DMS 273 treated with DMSO at 0.1 percent for 48 hours (cell line): ENCODE measurements around the gene VWA2.
"Not testable (repeated sequence)": the region's sequence is repeated elsewhere in the genome, so short reads cannot be mapped to it uniquely, and the experiment has no call there.

ENCODE experiments used
- DNase-seq: peaks from one replicate; lab custom pipeline; 2025; lab: John Stamatoyannopoulos, UW

Gene VWA2

DNA sequence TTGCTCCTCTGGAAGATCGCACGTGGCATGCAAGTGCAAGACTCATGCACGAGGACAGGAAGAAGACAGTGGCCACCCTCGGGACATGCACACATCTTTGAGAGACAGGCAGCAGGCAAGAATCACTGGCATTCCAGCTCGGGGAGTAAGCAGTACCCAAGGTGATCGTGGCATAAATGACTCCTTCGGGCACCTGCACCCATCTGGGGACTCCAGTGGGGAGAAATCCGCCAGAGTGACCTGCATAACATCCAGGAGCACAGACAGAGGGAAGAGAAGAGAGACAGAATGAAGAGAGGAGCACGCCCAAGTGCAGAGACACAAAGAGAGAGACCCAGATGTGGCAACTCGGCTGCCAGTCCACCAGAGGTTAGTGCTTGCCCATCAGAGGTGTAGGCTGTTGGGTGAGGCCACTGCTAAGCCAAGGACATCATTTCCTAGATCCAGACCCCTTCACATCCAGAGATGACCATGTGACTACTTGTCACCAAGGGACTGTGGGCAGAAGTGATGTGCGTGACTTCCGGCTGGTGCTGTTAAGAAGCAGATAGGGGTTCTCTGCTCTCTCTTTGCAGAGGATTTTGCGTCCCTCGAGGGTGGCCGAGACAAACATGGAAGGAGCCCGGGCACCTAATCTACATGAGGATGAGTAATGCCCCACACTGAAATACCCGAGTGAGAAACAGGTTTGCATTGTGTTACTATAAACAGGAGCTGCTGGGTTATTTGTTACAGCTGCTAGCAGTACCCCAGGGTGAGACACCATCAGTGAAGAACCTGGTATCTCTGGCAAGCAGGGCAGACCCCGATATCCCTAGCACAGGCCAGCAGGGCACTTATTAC lies 80.6 kb downstream of the VWA2 start:
- no peak for DNase-seq

DNA sequence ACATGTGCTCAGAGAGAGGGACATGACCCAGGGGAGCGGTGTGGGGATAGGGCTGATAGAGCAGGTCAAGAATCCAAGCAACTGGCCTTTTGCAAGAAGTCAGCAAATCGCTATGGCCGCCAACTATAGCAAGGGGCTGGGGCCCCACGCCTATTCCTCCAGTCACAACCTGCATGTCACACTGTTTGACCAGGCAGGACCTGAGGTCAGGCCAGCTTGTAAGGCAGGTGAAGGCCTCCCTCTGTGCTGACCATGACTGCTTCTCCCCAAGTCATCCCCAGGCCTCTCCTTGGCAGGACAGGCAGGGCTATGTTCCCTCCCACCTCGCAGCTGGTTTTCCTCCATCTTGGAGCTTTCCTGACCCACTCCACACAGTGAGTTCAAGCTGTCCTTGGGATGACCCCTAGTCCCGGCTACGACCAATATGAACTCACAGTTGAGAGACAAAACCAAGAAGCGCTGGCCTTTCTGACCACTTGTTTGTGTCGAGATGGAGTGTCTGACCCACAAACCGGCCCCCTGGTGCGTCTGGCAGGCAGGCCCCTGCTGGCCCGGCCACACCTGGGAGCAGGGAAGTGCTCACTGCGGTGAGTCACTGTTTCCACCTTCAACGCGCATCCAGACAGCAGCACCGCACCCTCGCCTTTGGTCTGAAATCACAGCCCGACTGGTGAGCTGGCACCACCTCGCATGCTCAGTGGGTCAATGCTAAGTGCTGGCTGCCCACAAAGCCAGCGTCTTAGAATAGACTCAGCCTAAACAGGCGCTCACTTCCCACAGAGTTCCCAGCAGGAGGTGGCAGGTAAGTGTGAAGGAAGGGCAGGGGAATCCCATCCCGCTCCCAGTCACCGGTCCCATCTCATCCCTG lies 81.4 kb downstream of the VWA2 start:
- DNase-seq = no peak

DNA sequence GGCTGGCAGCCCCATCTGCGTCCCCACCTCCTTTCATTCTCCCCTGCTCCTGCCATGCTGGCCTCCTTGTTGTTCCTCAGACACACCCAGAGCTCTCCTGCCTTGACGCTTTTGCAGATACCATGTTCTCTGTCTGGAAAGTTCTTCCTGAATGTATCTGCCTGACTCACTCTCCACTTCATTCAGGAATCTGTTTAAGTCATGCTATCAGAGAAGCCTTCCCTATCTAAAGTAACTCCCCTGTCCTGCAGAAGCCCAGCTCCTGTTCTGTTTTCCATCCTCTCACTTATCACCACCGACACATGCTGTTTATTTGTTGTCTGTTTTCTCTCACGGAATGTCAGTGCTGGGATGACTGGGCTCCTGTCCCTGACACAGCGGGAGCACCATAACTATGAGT lies 83.3 kb downstream of the VWA2 start:
- DNase-seq = no peak

DNA sequence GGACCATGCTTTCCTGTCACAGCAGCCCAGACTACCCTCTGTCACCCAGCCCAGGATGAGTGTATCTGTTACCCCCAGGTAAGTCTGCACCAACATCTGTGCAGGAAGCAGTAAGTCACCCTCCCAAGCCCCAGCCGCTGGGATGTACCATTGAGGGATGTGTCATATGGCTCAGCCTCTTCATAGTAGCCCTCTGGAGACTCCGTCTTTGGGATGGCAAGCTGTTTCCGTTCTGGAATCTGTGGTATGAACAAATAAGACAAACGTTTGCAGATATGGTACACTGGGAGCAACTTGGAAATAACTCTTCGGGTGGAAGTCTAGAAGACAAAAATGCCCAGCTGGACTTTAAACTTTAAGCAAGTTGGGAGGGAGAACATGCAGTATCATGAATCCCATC lies 84.0 kb downstream of the VWA2 start:
- no peak for DNase-seq

DNA sequence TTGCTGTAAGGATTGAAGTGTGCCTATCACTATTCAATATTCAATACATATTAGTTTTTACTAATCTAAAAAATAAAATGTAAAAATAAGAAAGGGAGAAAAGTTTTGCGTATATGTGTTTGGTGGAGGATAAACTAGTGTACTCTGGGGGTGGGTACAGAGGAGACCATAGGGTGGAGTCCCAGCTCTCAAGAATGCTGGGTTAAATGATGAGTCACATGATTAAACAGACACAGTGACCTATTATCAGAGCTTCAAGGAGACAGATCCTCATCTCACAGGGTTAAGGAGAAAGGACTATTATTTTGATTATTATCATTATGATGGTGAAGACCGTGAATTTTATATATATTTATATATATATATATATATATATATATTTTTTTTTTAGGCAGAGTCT lies 87.7 kb downstream of the VWA2 start:
- no peak for DNase-seq

DNA sequence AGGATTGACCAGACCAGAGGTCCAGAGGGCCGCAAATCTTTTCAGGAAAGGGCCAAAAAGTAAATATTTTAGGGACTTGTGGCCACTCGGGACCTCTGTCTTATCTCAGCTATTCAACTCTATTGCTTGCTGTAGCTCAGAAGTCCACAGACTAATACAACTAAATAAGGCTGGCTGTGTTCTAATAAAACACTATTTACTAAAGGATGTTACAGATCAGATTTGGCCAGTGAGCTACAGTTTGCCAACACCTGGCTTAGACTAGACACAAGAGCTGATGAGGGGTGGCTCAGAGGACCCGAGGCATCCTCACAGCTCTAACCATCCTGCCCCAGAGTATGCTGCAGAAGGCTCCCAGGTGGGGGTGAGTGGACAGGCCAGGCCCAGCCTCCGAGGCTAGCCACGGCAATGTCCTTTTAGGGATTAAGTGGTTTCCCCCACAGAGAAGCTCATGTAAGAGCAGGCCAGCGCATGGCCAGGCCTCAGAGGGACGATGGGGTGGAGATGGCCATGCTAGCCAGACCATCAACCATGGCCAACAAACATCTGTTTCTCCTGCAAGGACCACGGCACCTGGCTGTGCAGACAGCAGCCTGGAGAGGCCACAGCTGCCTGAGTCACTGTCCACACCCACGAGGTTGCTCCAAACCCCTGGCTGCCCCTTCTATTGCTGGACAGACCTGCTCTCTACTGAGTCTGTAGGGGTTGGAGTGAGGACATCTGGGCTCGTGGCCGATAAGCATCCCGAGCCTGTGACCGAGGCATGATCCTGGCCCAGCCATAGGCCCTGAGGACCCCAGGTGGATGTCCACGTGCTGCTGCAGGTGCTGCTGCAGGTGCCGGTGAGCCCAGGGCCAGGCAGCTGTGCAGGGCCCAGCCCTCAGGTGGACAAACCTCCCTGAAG lies 88.7 kb downstream of the VWA2 start:
- DNase-seq = no peak

DNA sequence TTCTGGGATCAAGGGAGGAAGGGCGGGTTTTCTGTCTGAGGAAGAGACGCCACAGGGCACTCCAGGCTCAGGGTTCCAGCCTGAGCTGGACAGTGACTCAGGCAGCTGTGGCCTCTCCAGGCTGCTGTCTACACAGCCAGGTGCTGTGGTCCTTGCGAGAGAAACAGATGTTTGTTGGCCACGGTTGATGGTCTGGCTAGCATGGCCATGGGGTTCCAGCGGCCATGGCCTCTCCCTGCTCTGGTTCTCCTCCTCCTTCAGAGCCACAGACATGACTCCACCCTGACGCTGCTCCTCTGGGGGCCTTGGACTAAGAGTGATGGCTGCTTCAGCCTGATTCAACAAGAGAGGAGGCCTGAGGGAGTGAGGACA lies 89.4 kb downstream of the VWA2 start:
- DNase-seq = no peak

DNA sequence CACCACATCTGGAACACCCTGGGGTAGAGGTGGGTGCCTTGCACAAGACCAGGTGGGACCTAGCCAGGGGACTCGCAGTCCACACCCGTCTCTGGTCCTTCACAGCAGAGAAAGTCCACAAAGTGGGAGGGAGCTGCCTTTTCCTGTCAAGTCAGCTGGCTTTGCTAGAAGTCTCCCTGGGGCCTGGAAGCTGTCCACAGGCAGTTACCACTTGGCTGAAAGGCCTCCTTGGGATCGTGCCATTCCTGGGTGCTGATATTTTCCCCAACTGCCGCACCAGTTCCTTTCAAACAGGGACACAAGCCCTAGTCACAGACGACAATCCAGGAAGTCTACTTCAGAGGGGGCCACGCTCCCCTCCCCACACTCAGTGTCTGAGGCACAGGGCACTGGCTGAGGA lies 89.8 kb downstream of the VWA2 start:
- no peak for DNase-seq

DNA sequence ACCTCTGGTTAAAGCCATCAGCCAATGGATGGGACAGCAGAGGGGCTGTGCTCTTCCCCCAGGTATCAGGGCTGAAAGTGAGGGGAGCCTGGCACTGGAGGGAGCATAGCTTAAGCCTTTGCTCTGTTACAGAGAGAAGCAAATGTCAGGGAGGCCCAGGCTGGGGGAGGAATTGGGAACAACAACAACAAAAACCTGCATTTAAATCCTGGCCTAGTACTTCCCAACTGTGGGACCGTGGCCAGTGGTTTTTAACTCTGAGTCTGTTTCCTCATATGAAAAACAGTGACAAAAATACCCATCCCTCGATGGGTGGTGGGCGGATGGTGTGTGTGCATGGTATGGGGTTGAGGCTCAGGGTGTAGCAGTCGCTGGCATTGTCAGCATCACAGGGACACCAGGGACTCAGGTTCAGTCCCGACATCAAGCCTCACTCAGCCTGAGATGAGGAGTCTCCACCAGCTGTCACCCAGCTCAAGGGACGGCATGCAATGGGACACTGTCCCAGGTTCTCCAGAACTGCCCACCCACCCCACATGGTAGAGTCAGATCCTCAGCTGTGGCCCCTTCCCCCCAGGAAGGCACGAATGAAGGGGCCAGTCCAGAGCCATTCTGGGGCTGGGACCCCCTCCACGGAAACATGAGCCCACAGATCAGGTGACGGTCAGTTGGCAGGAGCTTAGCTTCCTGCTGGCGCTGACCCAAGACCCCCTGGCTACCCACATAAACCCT lies 90.7 kb downstream of the VWA2 start:
- no peak for DNase-seq

DNA sequence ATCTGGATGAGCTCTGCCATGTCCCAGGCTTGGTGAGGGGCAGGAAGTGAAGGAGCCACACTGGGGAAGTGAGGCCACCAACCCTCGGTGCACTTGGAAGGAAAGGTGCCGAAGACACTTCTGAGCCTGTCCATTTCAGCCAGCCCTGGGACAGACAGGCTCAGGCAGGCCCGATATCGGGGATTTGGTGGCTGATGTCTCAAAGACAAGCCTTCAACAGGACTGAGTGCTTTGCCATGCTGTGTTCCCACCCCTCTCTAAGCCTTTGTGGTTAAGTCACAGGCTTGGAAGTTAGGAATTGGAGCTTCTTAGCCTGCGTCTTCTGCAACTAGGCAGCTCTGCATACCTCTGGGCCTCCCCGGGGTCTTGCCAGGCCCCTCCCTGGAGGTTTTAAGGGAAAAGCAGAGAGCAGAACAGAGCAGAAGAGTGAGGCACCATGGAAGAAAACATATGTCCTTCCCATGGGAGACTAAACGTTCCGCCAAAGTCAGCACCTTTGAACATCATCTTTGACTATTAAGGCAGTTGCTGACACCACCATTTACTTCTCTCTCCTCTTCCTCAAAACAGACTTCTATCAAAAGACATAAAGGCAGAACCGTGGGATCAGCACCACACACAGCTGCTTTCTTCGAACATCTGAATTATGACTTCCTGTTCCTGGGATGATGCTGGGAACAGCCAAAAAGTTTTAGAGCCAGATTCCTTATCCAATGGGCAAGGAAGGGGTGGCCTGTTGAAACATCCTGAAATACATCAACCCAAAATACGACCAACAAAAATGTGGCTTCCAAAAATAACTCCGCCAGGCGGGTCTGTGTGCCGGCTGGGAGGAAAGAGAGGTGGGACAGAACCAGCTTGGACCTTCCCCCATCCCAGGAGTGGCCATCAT lies 93.5 kb downstream of the VWA2 start:
- DNase-seq = no peak

DNA sequence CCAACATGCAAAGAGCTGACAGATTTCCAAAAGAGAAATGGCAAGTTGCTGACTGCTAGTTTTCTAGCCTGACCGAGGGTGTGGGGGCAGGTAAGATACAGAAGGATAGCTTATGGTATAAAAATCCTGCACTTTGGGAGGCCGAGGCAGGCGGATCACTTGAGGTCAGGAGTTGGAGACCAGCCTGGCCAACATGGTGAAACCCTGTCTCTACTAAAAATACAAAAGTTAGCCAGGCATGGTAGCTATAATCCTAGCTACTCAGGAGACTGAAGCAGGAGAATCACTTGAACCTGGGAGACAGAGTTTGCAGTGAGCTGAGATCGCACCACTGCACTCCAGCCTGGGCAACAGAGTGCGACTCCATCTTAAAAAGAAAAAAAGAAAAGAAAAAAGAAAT lies 94.4 kb downstream of the VWA2 start:
- DNase-seq = not testable (repeated sequence)

DNA sequence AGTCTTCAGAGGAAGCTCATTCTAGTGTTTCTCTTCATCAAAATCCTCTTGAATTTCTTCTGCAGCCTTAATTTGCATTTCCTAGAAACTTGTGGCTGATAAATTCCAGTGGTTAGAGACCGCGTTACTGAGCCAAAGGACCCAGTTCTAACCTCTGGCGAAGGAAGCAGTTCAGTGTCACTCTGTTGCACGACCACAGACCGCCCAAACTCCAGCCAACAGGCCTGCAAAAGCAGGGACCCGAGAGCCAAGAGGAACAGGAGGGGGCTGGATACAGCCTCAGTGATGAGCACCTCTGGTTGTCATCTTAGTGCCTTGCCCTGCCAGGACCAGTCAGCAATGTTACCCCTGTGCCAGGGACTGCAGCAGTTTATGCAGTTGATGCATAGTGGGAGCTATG lies 95.2 kb downstream of the VWA2 start:
- no peak for DNase-seq

DNA sequence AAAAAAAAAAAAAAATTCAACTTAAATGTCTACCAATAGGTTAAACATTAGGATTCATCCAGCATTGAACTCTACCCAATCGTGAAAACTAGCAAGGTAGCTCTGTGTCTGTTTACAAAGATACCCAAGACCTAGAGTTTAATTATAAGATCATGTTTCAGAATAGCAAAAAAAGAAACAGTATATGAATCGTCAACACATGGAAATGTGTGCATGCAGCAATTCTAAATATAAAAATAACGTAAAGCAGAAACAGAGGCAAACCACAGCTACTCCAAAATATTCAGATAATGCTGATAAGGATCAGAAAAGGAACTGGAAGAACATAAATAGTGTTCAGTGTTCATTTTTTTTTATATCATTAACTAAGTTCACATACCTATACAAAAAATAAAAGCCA lies 96.6 kb downstream of the VWA2 start:
- no peak for DNase-seq

DNA sequence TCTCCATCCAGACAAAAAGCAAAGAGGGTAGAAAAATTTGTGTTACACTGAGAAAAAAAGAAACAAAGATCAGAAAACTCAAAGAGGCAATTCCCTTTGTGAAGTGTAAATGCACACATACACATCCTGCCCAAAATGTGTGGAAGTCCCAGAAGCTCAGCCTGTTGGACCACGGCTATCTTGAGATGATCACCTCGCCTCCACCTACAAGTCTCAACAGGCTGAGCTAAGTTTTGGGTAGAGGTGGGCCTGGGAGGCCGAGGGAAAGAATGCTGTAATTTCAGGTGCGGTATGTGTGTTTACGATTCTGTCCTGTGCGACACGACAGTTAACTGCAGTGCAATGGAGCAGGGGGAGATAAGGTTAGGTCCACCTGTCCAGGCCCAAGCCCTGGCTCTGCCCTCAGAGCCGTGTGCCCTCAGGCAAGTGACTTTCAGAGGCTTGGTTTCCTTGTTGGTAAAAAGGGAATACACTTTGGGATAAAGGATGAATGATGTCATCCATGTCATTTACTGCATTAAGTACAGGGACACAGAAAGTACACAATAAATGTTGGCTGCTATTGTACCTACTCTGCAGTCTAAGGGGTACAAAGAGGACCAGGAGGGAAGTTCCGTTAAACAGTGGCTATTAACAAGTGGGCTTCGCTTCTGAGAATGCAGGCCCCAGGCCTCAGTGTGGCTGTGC lies 97.9 kb downstream of the VWA2 start:
- no peak for DNase-seq

DNA sequence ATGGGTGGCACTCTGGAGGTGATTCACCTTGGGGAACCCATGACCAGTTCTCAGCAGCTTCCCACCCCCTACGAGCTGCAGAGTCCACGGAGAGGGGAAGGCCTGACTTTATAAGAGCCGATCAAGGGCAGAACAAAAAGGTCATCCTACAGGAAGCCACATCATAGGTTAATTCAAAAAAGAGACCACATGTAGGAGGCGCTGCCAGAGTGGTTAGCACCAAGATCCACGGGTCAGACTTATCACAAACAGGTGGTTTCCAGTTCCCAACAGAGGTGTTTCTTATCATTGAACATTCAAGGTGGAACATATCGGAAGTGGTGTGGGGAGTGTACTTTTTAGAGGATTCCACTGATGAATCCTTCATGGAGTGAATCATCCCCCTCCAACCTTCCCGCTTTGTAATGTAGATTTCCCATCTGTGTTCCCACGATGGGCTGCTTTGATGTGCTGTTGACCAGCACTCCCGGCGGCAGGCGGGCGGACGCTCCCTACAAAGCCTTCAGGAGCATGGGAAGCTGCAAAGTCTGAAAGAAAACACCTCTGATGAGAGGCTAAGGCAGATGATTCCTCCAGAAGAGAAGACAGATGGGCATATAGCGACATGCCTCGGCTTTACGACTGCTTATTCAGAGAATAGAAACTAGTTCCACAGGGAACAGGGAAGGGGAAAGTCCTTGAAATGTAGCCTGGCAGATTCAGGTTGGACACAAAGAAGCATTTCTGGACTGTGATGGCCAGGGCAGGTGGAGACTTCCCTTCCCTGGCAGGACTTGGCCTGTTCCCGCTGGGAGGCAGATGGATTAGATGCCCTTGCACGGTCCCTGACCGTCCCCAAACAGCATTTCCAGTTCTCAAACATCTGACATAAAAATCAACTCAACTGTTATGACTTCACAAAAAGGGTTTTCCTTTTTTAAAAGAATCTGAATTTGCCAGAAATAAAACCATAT lies 98.7 kb downstream of the VWA2 start:
- no peak for DNase-seq

DNA sequence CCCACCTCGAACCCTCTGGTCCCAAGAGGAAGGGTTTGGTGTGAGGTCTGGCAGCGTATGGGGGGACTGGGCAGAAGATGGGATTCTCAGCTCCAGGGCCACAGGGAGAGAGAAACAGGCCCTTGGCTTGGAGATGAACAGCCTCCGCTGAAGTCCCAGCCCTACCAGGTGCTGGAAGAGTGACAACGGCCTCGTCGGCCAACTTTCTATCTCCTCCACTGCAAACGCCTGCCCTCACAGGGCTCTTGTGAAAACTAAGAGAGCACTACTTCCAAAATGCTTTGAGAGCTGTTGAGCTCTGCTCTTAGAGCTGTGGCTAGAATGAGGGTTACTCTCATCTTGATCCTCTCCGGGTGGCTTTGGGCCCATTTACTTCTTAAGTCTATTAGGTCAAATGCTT lies 101.8 kb downstream of the VWA2 start:
- DNase-seq = no peak
